Erythroblast (primary cell): Measurements from ENCODE around the gene DUXA.

Experiments
- GATA1 ChIP-seq: IDR thresholded peaks from 2 replicates; pipeline ENCODE4 v1.6.1; 2011; ENCODE audit warnings: low read depth, mild to moderate bottlenecking, control low read depth, low read length, moderate library complexity
- POLR2A ChIP-seq: IDR thresholded peaks from 2 replicates; pipeline ENCODE4 v1.6.1; 2011; ENCODE audit warnings: mild to moderate bottlenecking, low read length

DNA sequence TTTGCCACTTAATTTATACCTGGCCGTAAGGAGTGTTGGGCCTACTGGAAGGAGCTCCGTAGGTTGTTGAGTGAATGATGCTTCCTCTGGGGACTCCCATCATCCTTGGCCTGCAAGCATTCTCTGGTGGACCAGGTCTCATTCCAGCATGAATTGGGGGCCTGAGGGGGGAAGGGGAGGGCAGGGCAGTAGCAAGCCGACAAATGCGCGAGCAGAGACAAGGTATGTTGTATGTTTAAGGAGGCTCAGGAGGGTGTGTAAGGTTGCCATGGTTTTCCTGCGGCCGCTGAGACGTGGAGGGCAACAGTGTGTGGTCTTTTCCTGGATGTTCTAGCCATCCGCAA lies 24.8 kb upstream of the DUXA start:
- no peak for TF ChIP-seq POLR2A
- TF ChIP-seq GATA1, result no peak
